DMS 273 (cell line): ENCODE data around the gene RERE.
"Not testable (repeated sequence)": the region's sequence is repeated elsewhere in the genome, so short reads cannot be mapped to it uniquely, and the experiment has no call there.

Experiments used
- DNase-seq: peaks from one replicate; lab custom pipeline; 2025; ENCODE audit not compliant: unreplicated experiment; lab: John Stamatoyannopoulos, UW

Gene RERE

DNA sequence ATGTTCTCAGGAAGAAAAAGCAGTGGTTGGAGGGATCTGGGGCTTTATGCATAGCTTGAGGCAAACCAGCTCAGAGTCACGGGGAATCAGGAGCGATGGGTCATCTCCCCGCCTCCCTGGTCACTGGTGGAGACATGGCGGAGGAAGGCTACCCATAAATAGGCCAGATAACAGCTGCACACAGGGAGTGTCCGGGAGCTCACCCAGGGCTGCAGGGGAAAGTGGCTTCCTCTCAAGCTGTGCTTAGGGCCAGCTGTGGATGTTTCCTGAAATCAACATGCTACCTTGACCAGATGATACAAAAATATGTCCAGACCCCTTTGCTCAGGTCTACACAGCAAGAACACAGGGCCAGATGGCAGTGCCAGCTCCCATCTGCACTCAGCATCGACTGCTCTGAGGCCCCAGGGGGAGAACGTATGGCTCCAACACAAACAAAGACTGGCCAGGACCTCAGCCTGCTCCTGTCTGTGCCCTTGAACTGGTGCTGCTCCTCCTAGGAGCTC is 27.1 kb upstream of the RERE start:
- DNase-seq: peak; percentile 98

GRCh38 chr1:8841395-8841794 is 24.0 kb upstream of the RERE start:
- no peak for DNase-seq

GRCh38 chr1:8839990-8840389 is 22.6 kb upstream of the RERE start:
- no peak for DNase-seq

GRCh38 chr1:8835941-8836643 is 18.7 kb upstream of the RERE start:
- no peak for DNase-seq

DNA sequence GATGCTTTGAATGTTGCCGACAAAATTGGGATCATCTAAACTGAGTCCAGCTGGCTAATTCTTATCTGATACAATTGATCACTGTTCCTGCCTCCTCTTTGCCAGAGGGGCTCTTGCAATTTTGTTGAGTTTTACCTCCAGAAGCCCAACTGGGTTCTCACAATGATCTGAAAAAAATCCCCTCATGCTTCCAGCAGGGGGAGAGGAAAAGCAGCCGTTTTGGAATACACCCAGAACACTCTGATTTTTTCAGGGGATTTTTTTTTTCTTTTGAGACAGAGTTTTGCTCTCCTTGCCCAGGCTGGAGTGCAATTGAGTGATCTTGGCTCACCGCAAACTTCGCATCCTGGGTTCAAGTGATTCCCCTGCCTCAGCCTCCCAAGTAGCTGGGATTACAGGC is 13.9 kb upstream of the RERE start:
- DNase-seq: peak; percentile 59

- DNase-seq: not testable (repeated sequence)
Observed at GRCh38 chr1:8830732-8831131, 13.3 kb upstream of the RERE start.

GRCh38 chr1:8825985-8826481 is 8.6 kb upstream of the RERE start:
- no peak for DNase-seq

DNA sequence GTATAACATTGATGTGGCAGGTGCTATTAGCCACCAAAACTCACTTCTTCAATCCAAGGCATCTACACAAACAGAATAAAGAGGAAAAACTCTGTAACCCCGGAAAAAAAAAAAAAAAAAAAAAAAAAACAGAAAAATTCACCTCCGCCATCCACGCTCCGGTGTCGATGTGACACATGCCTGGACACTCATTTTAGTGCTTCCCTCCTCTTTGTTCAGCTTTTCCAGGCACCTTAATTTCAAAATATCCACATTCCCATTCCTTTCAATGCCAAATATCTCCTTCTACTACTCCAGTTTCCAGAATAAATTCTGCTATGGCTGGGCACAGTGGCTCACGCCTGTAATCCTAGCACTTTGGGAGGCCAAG is 5.8 kb upstream of the RERE start:
- DNase-seq: no peak

GRCh38 chr1:8822373-8823294 is 5.2 kb upstream of the RERE start:
- DNase-seq: peak; percentile 91

DNA sequence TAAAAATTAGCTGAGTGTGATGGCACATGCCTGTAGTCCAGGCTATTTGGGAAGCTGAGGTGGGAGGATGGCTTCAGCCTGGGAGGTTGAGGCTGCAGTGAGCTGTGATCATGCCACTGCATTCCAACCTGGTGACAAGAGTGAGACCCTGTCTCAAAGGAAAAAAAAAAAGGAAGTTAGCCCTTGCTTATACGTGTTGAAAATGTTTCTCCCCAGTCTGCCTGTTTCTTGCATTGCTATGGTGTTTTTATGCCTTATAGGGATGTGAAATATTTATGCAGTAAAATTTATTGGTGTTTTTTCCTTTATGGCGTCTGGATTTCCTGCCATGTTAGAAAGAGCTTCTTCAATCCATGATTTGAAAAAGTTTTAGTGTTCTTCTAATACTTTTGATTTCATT is 3.6 kb upstream of the RERE start:
- DNase-seq: no peak

DNA sequence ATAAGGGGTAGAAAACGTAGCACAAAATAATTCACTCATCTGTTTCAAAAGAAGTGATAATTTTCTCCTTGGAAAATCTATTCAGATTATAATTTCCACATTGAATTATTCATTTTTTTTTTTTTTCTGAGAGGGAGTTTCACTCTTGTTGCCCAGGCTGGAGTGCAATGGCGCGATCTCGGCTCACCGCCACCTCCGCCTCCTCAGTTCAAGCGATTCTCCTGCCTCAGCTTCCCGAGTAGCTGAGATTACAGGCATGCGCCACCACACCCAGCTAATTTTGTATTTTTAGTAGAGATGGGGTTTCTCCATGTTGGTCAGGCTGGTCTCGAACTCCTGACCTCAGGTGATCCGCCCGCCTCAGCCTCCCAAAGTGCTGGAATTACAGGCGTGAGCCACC is 1.3 kb upstream of the RERE start:
- not testable (repeated sequence) for DNase-seq

GRCh38 chr1:8818325-8818775 is 910 bp upstream of the RERE start:
- DNase-seq: peak; percentile 65

GRCh38 chr1:8816831-8817411 is 519 bp downstream of the RERE start:
- peak; percentile 64 for DNase-seq

GRCh38 chr1:8816264-8816663 is 1.2 kb downstream of the RERE start:
- DNase-seq: peak; percentile 40

- DNase-seq: peak; percentile 50
Observed at GRCh38 chr1:8815582-8816151, 1.8 kb downstream of the RERE start.

DNA sequence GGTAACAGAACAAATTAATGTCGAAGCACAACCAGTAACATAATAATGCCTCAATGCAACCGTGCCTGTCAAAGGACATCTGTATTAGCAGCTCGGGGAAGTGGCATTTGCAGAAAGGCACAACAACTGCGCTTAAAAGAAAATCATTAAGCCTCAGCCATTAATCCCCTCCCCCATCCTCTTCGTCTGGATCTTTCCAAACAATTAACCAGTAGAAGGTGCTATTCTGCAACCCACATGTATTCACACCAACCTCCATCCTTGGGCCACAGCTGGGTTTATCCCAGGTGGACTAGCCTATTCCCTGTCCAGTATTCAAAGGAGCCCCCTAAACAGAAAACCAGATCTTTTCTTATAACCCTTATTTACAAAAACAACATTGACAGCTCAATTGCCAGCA is 2.6 kb downstream of the RERE start:
- DNase-seq: peak; percentile 60

DNA sequence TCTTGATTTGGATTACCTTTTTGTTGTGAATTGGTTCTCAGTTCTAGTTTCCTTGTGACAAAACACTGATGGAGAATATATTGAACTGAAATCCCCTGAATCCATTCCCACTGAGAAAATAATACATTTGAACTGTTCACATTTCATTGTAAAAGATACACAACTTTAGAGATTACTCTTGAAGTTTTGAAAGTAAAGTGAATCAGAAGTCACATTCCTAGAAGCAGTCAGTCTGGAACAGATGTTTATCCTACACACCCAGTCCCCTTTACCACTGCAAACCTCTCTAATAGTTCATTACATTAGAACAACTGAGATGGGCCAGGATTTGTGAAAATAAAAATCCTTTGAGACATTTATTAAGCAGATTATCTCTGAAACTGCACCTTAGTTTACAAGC is 3.4 kb downstream of the RERE start:
- no peak for DNase-seq

DNA sequence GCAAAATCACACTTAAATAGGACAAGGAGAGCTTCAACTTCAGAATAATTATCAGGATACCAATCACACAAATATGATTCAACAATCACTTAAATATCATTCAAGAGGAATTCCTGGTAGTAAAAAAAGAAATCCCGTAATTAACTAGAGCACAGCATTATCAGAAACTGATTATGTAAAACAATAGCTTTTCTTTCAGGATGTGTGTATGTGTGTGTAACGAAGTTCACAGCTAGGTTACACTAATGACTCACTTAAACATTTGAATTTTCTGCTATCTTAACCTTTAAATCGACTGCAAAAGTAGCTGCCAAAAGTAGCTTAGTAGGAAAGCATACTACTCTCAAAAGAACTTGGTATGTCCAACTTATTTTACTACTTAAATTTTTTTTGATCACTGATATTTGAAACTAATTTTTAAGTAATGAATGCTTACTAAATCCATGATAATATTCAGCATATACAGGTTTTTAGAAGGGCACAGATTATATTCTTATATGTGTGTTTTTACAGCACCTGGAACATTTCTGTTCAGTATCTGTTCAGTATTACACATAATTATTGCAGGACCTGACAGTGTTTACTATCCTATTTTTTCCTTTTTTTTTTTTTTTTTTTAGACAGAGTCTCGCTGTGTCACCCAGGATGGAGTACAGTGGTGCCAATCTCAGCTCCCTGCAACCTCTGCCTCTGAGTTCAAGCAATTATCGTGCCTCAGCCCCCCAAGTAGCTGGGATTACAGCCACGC is 4.2 kb downstream of the RERE start:
- no peak for DNase-seq

DNA sequence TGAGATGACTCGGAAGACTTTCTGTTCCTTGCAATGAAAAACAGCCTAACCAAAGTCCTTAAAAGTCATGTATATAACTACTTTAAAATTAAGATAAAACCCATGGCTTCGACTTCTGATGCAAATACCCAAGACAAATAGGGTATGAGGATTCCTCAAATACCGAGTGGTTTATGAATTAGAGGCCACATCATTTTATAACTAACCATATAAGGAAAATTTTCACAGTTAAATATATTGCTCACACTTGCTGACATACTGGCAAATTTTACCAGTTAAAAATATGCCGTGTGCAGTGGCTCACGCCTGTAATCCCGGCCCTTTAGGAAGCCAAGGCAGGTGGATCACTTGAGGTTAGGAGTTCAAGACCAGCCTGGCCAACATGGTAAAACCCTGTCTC is 5.4 kb downstream of the RERE start:
- no peak for DNase-seq

DNA sequence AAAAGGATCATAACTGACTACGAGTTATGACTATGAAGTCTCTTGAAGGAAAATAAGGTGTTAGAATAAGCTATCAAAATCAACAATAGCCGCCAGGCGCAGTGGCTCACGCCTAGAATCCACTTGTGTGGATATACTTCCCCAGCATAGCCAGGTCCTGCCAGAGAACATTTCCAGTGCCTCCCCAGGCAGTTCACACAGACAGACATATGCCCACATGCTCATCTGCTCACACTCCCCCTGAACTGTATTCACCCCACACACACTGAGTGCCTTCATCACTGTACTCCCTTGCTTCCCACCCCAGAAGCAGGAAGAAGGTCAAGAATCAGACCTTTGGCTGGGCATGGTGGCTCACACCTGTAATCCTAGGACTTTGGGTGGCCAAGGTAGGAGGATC is 6.5 kb downstream of the RERE start:
- no peak for DNase-seq
